NT2/D1 (cell line): Measurements from ENCODE around the gene CIROP.

Source experiments
- DNase-seq: peaks from one replicate; pipeline ENCODE4 v3.0.0-alpha.2; 2011; ENCODE audit warnings: low read depth, low spot score
- H3K27me3 ChIP-seq: 2 replicates; pipeline ENCODE4 v1.6.0; 2011; ENCODE audit warnings: mild to moderate bottlenecking; ENCODE audit not compliant: insufficient read length, insufficient read depth
- H3K36me3 ChIP-seq: 2 replicates; pipeline ENCODE4 v1.6.1; 2011; ENCODE audit warnings: mild to moderate bottlenecking, low read length, mixed read lengths; ENCODE audit not compliant: insufficient read depth, insufficient read length
- H3K4me1 ChIP-seq: 2 replicates; pipeline ENCODE4 v1.5.1; 2011; ENCODE audit not compliant: insufficient read depth, insufficient read length
- H3K4me3 ChIP-seq: 2 replicates; pipeline ENCODE4 v1.5.1; 2011; ENCODE audit warnings: low read depth; ENCODE audit not compliant: insufficient read length
- H3K9ac ChIP-seq: 2 replicates; pipeline ENCODE4 v1.6.0; 2011; ENCODE audit warnings: low read depth; ENCODE audit not compliant: insufficient read length
- H3K9me3 ChIP-seq: 2 replicates; pipeline ENCODE4 v1.5.1; 2011; ENCODE audit warnings: mild to moderate bottlenecking, low read length; ENCODE audit not compliant: insufficient read depth
- SUZ12 ChIP-seq: IDR thresholded peaks from 2 replicates; pipeline ENCODE4 v1.6.1; 2011; ENCODE audit not compliant: insufficient read length, insufficient read depth; ENCODE audit errors: extremely low read depth
- YY1 ChIP-seq: IDR thresholded peaks from 2 replicates; pipeline ENCODE4 v1.6.1; 2011; ENCODE audit not compliant: insufficient read length, insufficient read depth
- ZNF274 ChIP-seq: IDR thresholded peaks from 2 replicates; pipeline ENCODE4 v1.6.1; 2011; ENCODE audit warnings: mild to moderate bottlenecking, low read depth, low read length

The CIROP gene

GRCh38 chr14:23060536-23061260 is 44.1 kb downstream of the CIROP start:
- DNase-seq: no peak
- Histone ChIP-seq H3K9ac (no peak overlapping the region), H3K36me3 (peaks cover 72% of the 10 kb centered on the region), H3K4me3 (no peak overlapping the region), H3K4me1 (peaks cover 8% of the 10 kb centered on the region), H3K9me3 (no peaks in the 10 kb centered on the region), H3K27me3 (no peaks in the 10 kb centered on the region)
- TF ChIP-seq SUZ12 (no peak), ZNF274 (no peak), YY1 (no peak)

DNA sequence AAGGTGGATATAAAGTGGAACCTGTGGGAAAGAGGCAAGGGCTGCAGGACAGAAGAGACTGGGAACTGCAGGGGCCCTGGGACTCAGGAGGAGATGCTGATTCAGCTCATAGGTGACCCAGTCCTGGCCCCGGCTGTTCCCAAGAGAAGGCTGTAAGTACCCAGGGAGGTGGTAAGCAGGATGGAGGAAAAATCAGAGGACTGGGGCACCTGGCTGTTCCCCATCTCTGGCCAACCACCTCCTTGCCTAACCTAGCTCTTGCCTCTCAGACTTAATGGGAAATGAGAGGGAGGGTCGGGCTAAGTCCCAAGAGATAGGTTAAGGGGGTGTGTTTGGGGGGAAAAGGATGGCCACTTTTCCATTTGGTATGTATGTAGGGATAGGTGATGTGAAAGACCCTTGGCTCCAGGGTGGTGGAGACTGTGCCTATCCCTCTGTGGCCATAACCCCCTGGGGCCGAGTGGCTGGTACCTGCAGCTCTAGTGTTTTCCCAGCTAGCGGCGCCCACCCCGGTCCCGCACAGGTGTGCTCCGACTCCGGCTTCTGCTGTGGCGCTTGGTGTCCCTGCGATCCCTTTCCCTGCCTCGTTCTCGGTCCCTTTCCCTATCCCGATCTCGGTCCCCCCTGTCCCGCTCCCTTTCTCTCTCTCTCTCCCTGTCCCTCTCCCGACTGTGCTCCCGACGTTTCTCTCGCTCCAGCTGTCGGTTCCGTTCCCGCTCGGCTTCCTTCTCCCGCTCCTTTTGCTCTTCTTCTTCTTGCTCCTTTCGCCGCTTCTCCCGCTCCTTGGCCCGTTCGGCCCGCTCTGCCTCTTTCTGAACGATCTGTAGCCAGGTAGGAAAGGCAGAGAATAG is 45.9 kb downstream of the CIROP start:
- no peak for TF ChIP-seq ZNF274
- TF ChIP-seq SUZ12: no peak
- TF ChIP-seq YY1: no peak
- H3K36me3 ChIP-seq: peaks cover 73% of the 10 kb centered on the region
- H3K9me3 ChIP-seq: no peaks in the 10 kb centered on the region

GRCh38 chr14:23057757-23058653 is 46.8 kb downstream of the CIROP start:
- Histone ChIP-seq H3K36me3 (peaks cover 73% of the 10 kb centered on the region), H3K4me1 (peaks cover 11% of the 10 kb centered on the region), H3K4me3 (peak overlapping the region; percentile 61), H3K9me3 (no peaks in the 10 kb centered on the region), H3K27me3 (no peaks in the 10 kb centered on the region), H3K9ac (peak overlapping the region; percentile 86)
- TF ChIP-seq SUZ12 (no peak), ZNF274 (no peak), YY1 (no peak)
- DNase-seq: peak; percentile 80

More for the DNA sequence above, 45.9 kb downstream of the CIROP start:
- Histone ChIP-seq H3K9ac (no peak overlapping the region), H3K27me3 (no peaks in the 10 kb centered on the region), H3K4me3 (no peak overlapping the region), H3K4me1 (peaks cover 11% of the 10 kb centered on the region)
- DNase-seq: no peak

- peaks cover 7% of the 10 kb centered on the region for H3K4me1 ChIP-seq
- peak within 1 kb of the TSS; percentile 86 for H3K9ac ChIP-seq
- peaks cover 73% of the 10 kb centered on the region for H3K36me3 ChIP-seq
- no peaks in the 10 kb centered on the region for H3K27me3 ChIP-seq
- DNase-seq: no peak
- no peak for TF ChIP-seq YY1
- no peak for TF ChIP-seq SUZ12
- TF ChIP-seq ZNF274: no peak
- no peaks in the 10 kb centered on the region for H3K9me3 ChIP-seq
- peak within 1 kb of the TSS; percentile 61 for H3K4me3 ChIP-seq
Observed at GRCh38 chr14:23056956-23057756, 47.6 kb downstream of the CIROP start, which contains the start of gene CDH24. TSS of gene CDH24 (minus strand) at chr14:23057520. CDS start at chr14:23055733, 1,787 bp downstream.

DNA sequence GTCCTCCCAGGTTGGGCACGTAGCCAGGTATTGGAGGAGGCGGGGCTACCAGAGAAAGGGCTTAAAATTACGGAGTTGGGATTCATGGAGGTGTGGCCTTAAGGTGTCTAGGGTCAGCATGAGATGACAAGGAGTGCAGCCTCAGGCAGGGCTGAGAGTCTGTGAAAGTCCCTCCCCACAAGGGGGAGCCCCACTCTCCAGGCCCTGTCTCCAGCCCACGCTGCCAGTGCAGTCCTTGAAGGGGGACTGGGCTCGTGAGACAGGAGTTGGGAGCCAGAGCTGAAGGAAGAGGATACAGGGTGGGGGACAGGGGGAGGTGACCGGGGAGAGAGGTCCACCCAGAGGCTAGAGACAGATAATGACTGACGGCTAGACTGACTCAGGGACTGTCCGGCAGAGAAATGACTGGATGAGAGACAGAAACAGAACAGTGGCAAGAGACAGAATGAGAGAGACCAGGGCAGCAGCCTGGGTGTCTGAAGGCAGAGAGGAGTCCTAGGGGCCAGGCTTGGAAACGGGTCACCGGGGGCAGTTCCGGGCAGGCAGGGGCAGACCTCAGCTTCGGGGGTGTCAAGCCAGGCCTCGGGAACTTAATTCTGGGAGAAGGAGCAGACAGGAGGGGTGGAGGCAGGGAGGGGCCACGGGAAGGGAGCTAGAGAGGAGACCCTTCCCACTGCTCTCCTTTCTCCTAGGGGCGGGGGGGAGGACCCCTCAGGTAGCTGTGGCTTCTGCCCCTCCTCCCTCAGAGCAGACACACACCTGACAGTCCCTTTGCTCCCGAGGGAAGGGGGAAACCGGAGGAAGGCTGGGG is 48.4 kb downstream of the CIROP start:
- TF ChIP-seq SUZ12 (no peak), ZNF274 (no peak), YY1 (no peak)
- Histone ChIP-seq H3K36me3 (peaks cover 74% of the 10 kb centered on the region), H3K4me1 (peaks cover 5% of the 10 kb centered on the region), H3K4me3 (peak overlapping the region; percentile 61), H3K9me3 (no peaks in the 10 kb centered on the region), H3K9ac (peak overlapping the region; percentile 86), H3K27me3 (no peaks in the 10 kb centered on the region)
- no peak for DNase-seq
